Loucy (cell line): Measurements from ENCODE around the gene TMEM204.

ENCODE experiments used
- CTCF ChIP-seq: fragments of 200-600 bp; sonication (generic); conservative IDR thresholded peaks from 2 replicates; pipeline ENCODE4 v1.5.1; 2014; ENCODE audit warnings: mild to moderate bottlenecking, antibody characterized with exemption, low read length
- EZH2phosphoT487 ChIP-seq: fragments of 200-600 bp; IDR thresholded peaks from 2 replicates; pipeline ENCODE4 v1.6.1; 2018; ENCODE audit warnings: antibody characterized with exemption, mild to moderate bottlenecking, moderate library complexity, borderline replicate concordance

GRCh38 chr16:1530349-1530882 is 3.0 kb upstream of the TMEM204 start:
- TF ChIP-seq CTCF, result no peak
- no peak for TF ChIP-seq EZH2phosphoT487
